ACHN (cell line): ENCODE data around the gene TMEM86B.

Experiments used
- DNase-seq: peaks from one replicate; pipeline ENCODE4 v3.0.0-alpha.2; 2015
- in situ Hi-C: cut with HindIII; loops from 2 replicates; pipeline ENCODE4 v1.10.0; 2017; ENCODE audit warnings: low sequenced_read_pairs, low pct_ligation_motif_present, low pct_unique_long_range_greater_than_20kb

TMEM86B gene

GRCh38 chr19:55228403-55229031 is at the start of gene TMEM86B:
TSS of gene TMEM86B (minus strand) at chr19:55228763. CDS start at chr19:55228741, 22 bp downstream.
- no peak for DNase-seq
- in situ Hi-C loops, result no loop called here

DNA sequence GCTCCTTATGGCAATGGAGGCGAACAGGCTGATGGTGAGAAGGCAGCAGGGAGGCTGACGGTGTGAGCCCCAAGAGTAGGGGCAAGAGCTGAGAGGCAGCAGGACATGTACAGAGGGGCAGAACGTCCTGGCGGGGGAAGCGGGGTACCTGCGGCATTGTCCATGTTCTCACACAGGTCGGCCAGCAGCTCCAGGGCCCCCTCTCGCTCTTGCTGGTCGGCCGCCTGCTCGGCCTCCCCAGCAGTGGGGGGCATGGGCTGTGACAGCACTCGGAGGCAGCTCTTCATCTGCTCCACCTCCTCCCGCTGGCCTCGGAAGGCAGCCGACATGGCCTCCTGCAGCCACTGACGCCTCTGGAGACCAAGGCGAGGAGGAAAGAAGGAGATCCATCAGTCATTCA is 48.9 kb upstream of the TMEM86B start:
- no peak for DNase-seq
- in situ Hi-C loops, result no loop called here

DNA sequence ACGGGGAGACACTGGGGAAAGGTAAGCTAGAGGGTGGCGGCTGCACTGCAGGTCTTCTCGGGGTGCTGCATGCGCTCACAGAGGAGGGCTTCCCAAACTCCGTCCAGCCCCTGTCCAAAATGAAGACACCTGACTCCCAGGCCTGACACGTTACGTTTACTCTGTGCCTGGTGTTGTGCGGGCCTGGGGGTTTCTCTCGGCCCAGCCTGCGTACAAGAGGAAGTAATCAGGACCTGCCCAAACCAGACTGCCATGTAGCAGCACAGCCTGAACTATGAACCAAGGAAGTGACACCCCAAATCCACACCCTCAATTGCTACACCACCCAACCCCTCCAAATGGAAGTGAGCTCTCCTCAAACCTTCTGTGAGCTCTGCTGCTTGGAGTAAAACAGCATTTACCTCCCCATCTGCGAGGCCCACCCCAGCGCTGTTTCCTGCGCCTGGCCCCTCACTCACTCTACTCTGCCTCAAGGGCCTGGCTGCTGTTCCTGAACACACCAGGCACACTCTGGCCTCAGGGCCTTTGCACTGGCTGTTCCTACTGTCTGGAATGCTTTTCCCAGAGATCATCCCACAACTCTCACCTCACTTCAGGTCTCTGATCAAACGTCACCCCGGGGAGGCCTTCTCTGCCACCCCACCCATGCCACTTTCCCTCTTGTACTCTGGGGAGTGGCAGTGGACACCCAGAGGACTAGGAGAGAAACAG is 48.3 kb upstream of the TMEM86B start:
- in situ Hi-C loops, result no loop called here
- DNase-seq, result no peak

DNA sequence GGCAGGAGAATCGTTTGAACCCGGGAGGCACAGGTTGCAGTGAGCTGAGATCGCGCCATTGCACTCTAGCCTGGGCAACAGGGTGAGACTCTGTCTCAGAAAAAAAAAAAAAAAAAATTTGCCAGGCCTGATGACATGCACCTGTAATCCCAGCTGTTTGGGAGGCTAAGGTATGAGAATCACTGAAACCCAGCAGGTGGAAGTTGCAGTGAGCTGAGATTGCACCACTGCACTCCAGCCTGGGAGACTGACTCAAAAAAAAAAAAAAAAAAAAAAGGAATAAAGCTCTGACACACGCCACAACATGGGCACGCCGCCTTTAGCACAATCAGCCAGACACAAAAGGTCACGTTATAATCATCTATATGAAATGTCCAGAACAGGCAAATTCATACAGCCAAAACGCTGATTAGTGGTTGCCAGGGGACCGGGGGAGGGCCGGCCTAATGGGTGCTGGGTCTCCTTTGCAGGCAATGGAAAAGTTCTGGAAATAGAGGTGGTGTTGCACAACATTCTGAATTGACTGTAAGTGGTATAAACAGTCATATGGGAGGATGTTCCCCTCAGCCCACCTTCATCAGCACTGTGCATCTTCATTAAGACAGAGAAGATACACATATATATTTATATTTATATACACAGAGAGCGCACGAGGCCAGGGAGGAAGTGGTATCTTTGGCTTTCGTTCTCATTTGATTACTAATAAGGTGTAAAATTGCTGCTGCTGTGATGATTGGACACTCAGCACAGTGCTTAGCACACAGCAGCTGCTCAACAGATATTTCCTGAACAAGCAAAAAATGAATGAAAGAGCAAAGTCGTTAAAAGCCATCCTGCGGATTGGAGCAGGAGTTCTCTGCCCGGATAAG is 47.5 kb upstream of the TMEM86B start:
- in situ Hi-C loops, result no loop called here

DNA sequence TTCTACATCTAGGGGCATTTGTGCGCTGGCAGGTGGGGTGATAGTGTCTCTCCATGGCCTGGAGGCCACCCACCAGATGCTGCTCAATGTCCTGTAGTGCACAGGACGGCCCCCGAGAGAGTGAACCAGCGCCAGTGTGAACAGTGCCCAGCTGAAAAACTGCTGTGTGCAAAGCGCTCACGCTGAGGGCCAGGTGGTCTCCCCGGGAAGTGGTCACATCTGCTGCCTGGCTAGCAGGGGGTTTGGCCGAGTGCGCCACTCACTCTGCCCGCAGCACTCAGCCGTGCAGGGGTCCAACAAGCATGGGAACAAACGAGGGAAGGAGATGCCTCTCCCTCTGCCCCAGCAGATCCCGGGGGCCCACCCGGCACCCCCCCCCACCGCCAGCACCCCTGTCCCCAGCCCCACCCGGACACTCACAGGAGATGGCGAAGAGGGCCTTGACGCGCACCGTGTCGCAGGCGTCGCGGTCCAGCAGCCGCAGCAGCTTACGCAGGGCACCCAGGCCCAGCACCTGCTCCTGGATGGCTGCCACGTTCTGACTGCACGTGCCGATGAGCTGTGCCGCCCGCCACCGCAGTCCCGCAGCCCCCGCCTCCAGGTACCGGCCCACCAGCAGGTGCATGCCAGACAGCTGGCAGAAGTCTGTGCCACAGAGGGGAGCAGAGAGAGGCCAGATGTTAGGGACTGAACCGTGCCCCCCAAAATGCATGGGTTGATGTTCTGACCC is 45.6 kb upstream of the TMEM86B start:
- no peak for DNase-seq
- in situ Hi-C loops, result no loop called here

More for the DNA sequence above, 47.5 kb upstream of the TMEM86B start:
- no peak for DNase-seq

DNA sequence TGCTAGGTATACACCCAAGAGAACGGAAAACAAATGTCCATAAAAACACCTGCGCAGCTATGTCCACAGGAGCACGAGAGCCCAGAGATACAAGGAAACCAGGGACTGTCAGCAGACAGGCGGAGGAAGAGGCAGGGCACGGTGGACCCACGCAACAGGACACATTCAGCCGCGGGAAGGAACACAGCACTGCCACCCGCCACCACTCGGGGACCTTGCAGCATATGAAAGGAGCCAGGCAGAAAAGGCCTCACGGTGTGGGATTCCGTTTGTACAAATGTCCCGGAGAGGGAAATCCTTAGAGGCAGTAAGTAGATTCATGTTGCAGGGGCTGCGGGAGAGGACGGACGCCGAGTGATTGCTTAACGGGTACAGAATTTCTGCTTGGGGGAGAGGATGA is 43.6 kb upstream of the TMEM86B start:
- in situ Hi-C loops, result no loop called here

GRCh38 chr19:55270172-55270942 is 41.8 kb upstream of the TMEM86B start:
- in situ Hi-C loops, result no loop called here
- no peak for DNase-seq

More for the DNA sequence above, 43.6 kb upstream of the TMEM86B start:
- DNase-seq, result no peak

- in situ Hi-C loops, result no loop called here
- no peak for DNase-seq
Measured at GRCh38 chr19:55269299-55269698, 40.7 kb upstream of the TMEM86B start.

DNA sequence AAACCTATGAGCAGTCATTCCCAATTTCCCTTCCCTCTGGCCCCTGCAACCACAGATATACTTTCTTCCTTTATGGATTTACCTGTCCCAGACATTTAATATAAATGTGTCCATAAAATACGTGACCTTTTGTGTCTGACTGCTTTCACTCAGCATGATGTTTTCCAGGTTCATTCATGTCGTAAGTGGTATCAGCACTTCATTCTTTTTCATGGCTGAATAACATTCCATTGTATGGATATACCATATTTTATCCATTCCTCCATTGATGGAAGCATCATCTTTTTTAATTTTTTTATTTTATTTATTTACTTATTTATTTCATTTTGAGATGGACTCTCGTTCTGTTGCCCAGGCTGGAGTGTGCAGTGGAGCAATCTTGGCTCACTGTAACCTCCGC is 38.3 kb upstream of the TMEM86B start:
- in situ Hi-C loops, result no loop called here
- DNase-seq, result no peak

DNA sequence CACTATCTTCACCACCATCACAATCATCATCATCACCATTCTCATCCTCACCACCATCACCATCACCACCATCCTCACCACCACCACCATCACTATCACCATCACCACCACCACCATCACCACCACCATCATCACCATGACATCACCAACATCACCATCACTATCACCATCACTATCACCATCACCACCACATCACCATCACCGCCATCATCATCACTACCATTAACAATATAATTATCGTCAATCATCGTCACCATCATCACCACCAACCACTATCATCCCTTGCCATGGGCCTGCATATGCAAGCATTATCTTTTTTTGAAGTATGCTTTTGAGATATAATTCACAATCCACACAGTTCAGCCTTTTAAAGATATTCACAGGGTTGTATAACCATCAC is 37.8 kb upstream of the TMEM86B start:
- in situ Hi-C loops, result no loop called here

DNA sequence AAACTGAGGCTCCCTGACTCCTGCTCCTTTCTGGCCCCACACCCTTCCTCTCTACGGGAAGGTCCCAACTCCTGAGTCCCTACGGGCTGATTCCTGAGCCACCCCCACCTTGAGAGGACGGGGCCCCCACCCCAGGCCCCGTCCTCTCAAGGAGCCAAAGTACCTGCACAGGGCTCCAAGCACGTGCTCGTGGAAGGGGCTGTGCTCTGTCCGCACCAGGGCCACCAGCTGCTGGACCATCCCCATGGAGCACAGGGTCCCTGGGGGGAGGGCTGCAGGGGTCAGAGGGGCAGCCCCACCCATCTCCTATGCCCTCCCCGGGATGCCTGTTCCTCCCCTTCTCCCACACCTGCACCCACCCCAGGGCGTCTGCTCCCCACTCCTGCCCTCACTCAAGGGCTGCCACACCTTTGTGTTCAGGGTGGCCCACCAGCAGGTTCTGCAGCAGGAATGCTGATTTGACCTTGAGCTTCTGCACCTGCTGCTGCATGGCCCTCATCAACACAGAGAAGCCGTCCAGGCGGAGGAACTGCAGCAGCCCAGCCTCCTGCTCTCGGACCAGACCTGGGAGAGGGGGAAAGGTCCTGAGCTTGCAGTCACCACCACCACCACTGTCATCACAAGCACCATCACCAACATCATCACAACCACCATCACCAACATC is 37.3 kb upstream of the TMEM86B start:
- DNase-seq, result no peak
- in situ Hi-C loops, result no loop called here

More for the DNA sequence above, 37.8 kb upstream of the TMEM86B start:
- no peak for DNase-seq

GRCh38 chr19:55265173-55265572 is 36.6 kb upstream of the TMEM86B start:
- DNase-seq, result no peak
- in situ Hi-C loops, result no loop called here

- in situ Hi-C loops, result no loop called here
- no peak for DNase-seq
Measured at GRCh38 chr19:55264531-55264930, 36.0 kb upstream of the TMEM86B start.

- no peak for DNase-seq
- in situ Hi-C loops, result no loop called here
Measured at GRCh38 chr19:55262359-55262758, 33.8 kb upstream of the TMEM86B start.

DNA sequence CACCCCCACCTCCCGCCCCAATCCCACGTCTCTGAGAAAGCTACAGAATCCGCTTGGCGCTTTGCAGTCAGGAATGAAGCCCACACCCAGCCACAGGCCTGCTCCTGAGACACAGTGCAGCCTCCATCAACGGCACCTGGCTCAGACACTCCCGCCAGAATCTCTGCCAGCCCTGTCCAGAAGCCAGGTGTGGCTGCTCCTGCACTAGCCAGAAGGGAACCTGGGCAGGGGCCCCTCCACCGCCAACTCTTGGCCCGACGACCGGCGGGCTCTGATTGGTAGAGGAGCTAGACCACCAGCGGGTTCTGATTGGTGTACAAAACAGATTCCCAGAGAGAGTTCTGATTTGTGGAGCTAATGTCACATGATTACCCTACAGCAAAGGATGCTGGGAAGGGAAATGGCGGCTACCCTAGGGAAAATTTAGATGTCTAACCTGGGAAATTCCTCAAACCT is 33.1 kb upstream of the TMEM86B start:
- no peak for DNase-seq
- in situ Hi-C loops, result no loop called here

DNA sequence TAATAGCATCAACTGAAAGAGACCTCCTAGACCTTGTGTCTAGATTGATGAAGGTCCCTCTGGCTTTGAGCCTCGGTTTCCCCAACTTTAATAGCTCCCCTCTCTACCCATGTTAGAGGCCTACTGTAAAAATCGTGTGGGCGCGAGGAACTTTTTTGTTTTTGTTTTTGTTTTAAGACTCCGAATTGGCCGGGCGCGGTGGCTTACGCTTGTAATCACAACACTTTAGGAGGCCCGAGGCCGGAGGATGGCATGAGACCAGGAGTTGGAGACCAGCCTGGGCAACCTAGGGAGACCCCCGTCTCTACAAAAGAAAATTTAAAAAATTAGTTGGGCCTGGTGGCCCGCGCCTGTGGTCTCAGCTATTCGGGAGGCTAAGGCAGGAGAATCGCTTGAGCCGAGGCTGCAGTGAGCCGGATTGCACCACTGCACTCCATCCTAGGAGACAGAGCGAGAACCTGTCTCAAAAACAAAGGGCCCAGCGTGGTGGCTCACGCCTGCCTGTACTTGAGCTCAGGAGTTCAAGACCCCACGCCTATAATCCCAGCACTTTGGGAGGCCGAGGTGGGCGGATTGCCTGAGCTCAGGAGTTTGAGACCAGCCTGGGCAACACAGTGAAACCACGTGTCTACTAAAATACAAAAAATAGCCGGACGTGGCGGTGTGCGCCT is 31.1 kb upstream of the TMEM86B start:
- in situ Hi-C loops, result no loop called here
- no peak for DNase-seq
